T-helper 1 cell treated with Interleukin-12 subunit alpha and Interleukin-12 subunit beta and Interleukin-4 antibody, amounts not matched to agents 30 μg/mL and 1 μg/mL, for 36 hours (primary cell): Measurements from ENCODE around the gene KCNH3.
A peak's percentile ranks its signal among the peaks of the same experiment; 100 is the strongest.
"Not testable (repeated sequence)": the region's sequence is repeated elsewhere in the genome, so short reads cannot be mapped to it uniquely, and the experiment has no call there.

Experiments
- H3K27ac Mint-ChIP-seq: one replicate; pipeline ENCODE4 v1.8.0; 2021; ENCODE audit warnings: mild to moderate bottlenecking, mixed read lengths
- H3K27me3 Mint-ChIP-seq: one replicate; pipeline ENCODE4 v1.8.0; 2021; ENCODE audit warnings: low read depth, mixed read lengths
- H3K36me3 Mint-ChIP-seq: one replicate; pipeline ENCODE4 v1.8.0; 2021; ENCODE audit warnings: low read depth, mixed read lengths
- H3K4me1 Mint-ChIP-seq: one replicate; pipeline ENCODE4 v1.8.0; 2021; ENCODE audit warnings: low read depth, mixed read lengths
- H3K4me3 Mint-ChIP-seq: one replicate; pipeline ENCODE4 v1.8.0; 2021; ENCODE audit warnings: mild to moderate bottlenecking, moderate library complexity, mixed read lengths
- H3K9me3 Mint-ChIP-seq: one replicate; pipeline ENCODE4 v1.8.0; 2021; ENCODE audit warnings: mixed read lengths

Gene KCNH3

GRCh38 chr12:49598527-49598926 is 59.7 kb downstream of the KCNH3 start:
- H3K27ac Mint-ChIP-seq = peak overlapping the region; percentile 39
- H3K9me3 Mint-ChIP-seq = no peaks in the 10 kb centered on the region
- H3K36me3 Mint-ChIP-seq = no peaks in the 10 kb centered on the region
- no peaks in the 10 kb centered on the region for H3K27me3 Mint-ChIP-seq
- no peaks in the 10 kb centered on the region for H3K4me1 Mint-ChIP-seq
- H3K4me3 Mint-ChIP-seq = no peak overlapping the region

- H3K27me3 Mint-ChIP-seq = no peaks in the 10 kb centered on the region
These were observed 61.1 kb downstream of the KCNH3 start for GRCh38 chr12:49599961-49600360.

GRCh38 chr12:49603721-49604120 is 64.9 kb downstream of the KCNH3 start:
- H3K36me3 Mint-ChIP-seq = no peaks in the 10 kb centered on the region
- no peaks in the 10 kb centered on the region for H3K4me1 Mint-ChIP-seq
- no peak overlapping the region for H3K27ac Mint-ChIP-seq
- H3K9me3 Mint-ChIP-seq = no peaks in the 10 kb centered on the region
- H3K4me3 Mint-ChIP-seq = no peak overlapping the region
- H3K27me3 Mint-ChIP-seq = peaks cover 6% of the 10 kb centered on the region

More at GRCh38 chr12:49599961-49600360, 61.1 kb downstream of the KCNH3 start:
- H3K4me1 Mint-ChIP-seq = no peaks in the 10 kb centered on the region
- H3K27ac Mint-ChIP-seq = no peak overlapping the region
- H3K9me3 Mint-ChIP-seq = no peaks in the 10 kb centered on the region
- no peaks in the 10 kb centered on the region for H3K36me3 Mint-ChIP-seq
- H3K4me3 Mint-ChIP-seq = no peak overlapping the region

GRCh38 chr12:49604856-49605255 is 66.0 kb downstream of the KCNH3 start:
- Mint-ChIP-seq H3K27ac (no peak overlapping the region), H3K27me3 (peaks cover 6% of the 10 kb centered on the region), H3K36me3 (no peaks in the 10 kb centered on the region), H3K9me3 (peaks cover 2% of the 10 kb centered on the region), H3K4me1 (no peaks in the 10 kb centered on the region), H3K4me3 (no peak overlapping the region)

DNA sequence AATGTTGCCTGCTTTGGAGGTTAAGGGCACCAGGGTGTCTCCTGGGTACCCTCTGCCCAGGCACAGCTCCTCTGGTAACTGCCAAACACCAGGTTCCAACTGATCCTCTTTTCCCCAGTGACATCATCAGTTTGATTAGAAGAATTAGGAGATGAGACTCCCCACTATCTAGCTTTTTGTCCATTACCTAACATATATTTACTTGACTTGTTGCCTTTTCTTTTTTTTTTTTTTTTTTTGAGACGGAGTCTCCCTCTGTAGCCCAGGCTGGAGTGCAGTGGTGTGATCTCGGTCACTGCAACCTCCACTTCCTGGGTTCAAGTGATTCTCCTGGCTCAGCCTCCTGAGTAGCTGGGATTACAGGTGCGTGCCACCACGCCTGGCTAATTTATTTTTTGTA is 66.7 kb downstream of the KCNH3 start, which contains the start of gene FAM186B:
TSS of gene FAM186B (minus strand) at position 101 of the 400 bp plus-strand sequence. CDS start 162 bp downstream, outside the sequence.
- not testable (repeated sequence) for H3K27me3 Mint-ChIP-seq

More for the DNA sequence above, 66.7 kb downstream of the KCNH3 start, which contains the start of gene FAM186B:
- not testable (repeated sequence) for H3K4me1 Mint-ChIP-seq, H3K27ac Mint-ChIP-seq, H3K36me3 Mint-ChIP-seq, H3K9me3 Mint-ChIP-seq, H3K4me3 Mint-ChIP-seq
